AG10803 (cell line): Measurements from ENCODE around the gene BEND5.

Source experiments
- DNase-seq: peaks from one replicate; pipeline ENCODE4 v3.0.0; 2010; ENCODE audit warnings: low read depth
- H3K4me3 ChIP-seq: 2 replicates; pipeline ENCODE4 v1.5.1; 2011; ENCODE audit warnings: mild to moderate bottlenecking, low read length, control low read depth
- CTCF ChIP-seq: conservative IDR thresholded peaks from 2 replicates; pipeline ENCODE4 v1.5.1; 2011; ENCODE audit warnings: mild to moderate bottlenecking, low read length, control low read depth, inconsistent platforms

BEND5 gene

GRCh38 chr1:48756683-48757316 is 19.9 kb downstream of the BEND5 start:
- no peak for TF ChIP-seq CTCF
- no peak for DNase-seq
- no peak overlapping the region for H3K4me3 ChIP-seq

GRCh38 chr1:48753293-48753692 is 23.4 kb downstream of the BEND5 start:
- no peak for TF ChIP-seq CTCF
- no peak for DNase-seq
- H3K4me3 ChIP-seq, result no peak overlapping the region

GRCh38 chr1:48750109-48750508 is 26.6 kb downstream of the BEND5 start:
- H3K4me3 ChIP-seq, result no peak overlapping the region
- DNase-seq, result no peak

GRCh38 chr1:48749068-48749467 is 27.6 kb downstream of the BEND5 start:
- no peak for TF ChIP-seq CTCF
- H3K4me3 ChIP-seq, result no peak overlapping the region
- no peak for DNase-seq

More at GRCh38 chr1:48750109-48750508, 26.6 kb downstream of the BEND5 start:
- TF ChIP-seq CTCF, result no peak

GRCh38 chr1:48746906-48747305 is 29.8 kb downstream of the BEND5 start:
- H3K4me3 ChIP-seq, result no peak overlapping the region
- DNase-seq, result no peak
- TF ChIP-seq CTCF, result no peak

- DNase-seq, result no peak
- TF ChIP-seq CTCF, result no peak
- no peak overlapping the region for H3K4me3 ChIP-seq
Observed at GRCh38 chr1:48744032-48744431, 32.7 kb downstream of the BEND5 start.

GRCh38 chr1:48743480-48743879 is 33.2 kb downstream of the BEND5 start:
- no peak for TF ChIP-seq CTCF
- no peak for DNase-seq
- H3K4me3 ChIP-seq, result no peak overlapping the region
